ENCODE results near the gene CEBPA.

CEBPA gene

GRCh38 chr19:33270769-33271168, 31.6 kb downstream of the CEBPA start:
- no peak for DNase-seq

DNA sequence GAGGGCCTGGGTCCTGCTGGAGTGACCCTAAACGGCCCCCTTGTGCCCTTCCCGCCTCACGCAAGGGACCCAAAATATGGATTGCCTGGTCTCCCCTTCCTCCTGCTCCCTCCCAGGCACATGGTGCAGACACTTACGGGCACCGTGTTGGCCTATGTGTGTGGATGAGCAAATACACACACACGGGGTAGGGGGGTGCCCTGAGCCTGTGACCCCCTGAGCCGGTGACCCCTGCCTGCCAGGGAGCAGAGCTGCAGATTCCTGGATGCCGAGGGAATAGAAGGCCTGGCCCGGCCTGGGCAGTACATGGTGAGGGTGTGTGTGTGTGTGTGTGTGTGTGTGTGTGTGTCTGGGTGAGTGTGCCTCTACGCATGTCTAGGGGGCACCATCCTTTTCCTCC, 33.3 kb downstream of the CEBPA start:
- DNase-seq: no peak

GRCh38 chr19:33268162-33268991, 34.0 kb downstream of the CEBPA start:
- DNase-seq: no peak

GRCh38 chr19:33267706-33268105, 34.6 kb downstream of the CEBPA start:
- DNase-seq: no peak

DNA sequence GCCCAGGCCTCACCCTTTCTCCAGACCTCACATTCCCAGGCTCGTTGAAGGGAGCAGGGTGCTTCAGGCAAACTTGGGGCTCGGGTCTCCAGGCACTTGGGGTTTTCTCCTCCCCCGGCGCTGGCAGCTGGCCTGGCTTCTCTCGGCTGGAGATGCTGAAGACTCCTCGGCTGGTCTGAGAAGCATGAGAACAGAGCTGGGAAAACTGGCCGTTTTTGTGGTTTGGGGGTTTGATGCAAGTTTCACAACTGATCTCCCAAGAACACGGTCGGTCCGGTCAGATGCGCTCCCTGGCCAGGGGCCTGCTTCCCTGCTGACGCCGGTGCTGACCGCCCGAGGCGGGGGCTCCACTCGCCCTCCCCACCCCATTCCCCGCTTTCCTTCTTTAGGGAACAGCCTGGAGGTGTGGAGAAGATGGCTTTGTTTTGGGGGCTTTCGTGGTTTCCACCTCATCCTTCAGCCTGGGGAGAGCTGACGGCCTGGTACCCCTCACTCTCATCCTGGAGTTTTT, 35.3 kb downstream of the CEBPA start:
- DNase-seq: no peak

DNA sequence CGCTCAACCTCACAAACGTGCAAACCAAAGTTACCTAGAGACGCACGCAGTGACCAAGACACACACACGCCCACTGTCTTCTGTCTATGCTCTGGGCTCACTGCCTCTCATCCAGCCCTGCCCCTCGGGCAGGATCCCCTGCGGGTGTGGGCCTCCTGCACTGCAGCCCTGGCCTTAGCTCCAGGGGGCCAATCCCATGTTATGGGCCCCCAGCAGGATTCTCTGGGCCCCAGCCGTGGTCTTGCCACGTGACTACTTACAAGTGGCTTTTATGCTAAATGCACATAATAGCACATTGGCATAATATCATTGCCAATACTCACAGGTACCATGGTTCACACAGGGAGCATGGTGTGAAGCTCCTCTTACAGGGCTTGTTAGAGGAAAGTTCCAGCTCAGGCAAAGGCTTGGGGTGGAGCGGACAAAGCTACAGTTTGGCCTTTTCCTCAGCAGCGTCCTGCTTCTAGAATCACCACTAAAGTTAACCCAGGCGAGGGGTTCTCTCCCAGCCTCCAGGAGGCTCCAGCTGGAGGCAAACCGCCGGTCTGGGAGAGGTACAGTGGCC, 37.4 kb downstream of the CEBPA start:
- no peak for DNase-seq

- no peak for DNase-seq
These were observed 38.9 kb downstream of the CEBPA start for GRCh38 chr19:33263325-33264023.

GRCh38 chr19:33261511-33262189, 40.7 kb downstream of the CEBPA start:
- DNase-seq: no peak

GRCh38 chr19:33260628-33261418, 41.5 kb downstream of the CEBPA start:
- no peak for DNase-seq

DNA sequence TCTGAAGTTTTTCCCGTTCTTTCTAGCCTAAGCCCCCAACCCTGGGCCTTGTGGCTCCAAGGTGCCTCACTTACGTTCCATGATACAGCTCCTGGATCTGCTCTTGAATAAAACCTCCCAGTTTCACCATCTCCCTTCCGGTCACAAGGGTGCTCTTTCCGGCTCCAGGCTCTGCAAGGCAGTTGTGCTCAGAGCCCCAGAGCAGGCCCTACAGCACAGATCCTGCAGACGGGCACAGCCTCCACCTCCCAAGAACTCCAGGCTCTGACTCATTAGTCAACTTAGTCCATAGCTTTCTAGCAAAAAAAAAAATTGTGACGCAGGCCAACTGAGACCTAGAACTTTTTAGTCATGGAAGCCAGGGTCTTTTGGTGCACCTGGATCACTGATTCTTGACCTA, 42.8 kb downstream of the CEBPA start:
- DNase-seq: no peak

GRCh38 chr19:33257828-33258227, 44.5 kb downstream of the CEBPA start:
- DNase-seq: no peak

GRCh38 chr19:33256261-33256660, 46.1 kb downstream of the CEBPA start:
- DNase-seq: no peak

DNA sequence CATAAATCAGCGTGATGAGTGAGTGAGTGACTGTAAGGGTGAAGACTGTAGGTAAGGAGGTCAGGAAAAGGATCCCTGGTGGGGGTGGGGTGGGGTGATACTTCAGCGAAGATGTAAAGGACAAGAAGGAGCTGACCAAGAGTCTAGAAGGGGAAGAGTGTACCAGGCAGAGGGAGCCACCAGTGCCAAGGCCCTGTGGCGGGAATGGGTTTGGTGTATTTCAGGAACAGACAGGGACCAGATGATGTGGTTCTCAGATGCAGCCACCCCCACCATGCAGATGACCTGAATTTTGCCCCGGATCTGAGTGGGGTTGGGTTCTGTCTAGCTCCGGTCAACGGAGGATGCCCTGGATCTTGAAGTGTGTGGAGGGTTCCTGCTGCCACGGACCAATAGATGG, 46.6 kb downstream of the CEBPA start:
- DNase-seq: no peak

DNA sequence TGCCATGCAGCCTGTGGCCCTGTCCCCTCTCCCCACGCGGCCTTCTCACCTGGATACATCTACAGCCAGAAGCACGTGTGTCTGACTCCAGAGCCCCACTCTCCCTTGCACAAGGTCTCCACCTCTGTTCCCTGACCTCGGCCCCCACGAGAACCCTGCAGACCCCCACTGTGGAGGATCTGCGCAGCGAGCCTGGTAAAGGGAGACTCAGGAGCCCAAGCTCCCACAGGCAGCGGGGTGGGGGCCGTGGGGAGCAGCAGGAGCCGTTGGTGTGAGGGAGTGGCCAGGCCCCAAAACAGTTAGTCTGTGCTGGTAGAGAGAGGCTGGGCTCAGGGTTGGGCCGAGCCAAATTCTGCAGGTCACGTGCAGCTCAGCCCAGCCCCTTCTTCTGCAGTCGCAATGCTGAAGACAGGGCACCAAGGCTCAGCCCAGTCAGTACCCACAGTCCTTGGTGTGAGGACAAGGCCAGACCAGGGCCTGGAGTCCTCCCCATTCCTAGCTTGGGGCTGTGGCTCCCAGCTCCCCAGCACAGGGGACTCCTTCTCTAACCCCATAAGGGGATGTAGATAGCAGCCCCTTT, 48.0 kb downstream of the CEBPA start:
- DNase-seq: no peak

- DNase-seq: no peak
These were observed 49.4 kb downstream of the CEBPA start for GRCh38 chr19:33252971-33253370.

GRCh38 chr19:33252418-33252962, 49.8 kb downstream of the CEBPA start:
- no peak for DNase-seq

GRCh38 chr19:33251526-33252090, 50.7 kb downstream of the CEBPA start:
- no peak for DNase-seq

DNA sequence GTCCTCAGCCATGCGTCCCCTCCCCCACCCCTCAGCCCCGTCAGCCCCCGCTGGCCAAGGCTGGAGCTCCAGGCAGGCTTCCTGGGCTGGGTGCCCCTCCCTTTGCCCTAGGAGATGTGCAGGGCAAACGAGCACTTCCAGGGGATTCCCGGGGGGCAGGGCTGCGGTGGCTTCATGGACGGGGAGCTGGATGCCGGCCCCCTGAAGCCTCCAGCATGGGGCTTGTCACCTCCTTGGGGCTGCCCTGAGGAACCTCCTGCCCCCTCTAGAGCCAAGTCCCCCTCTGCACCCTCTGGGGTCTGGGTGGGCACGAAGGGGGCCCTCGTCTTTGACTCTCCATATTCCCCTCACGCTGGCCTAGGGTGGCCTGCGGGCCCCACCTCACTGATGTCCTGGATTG, 51.3 kb downstream of the CEBPA start:
- DNase-seq: no peak

DNA sequence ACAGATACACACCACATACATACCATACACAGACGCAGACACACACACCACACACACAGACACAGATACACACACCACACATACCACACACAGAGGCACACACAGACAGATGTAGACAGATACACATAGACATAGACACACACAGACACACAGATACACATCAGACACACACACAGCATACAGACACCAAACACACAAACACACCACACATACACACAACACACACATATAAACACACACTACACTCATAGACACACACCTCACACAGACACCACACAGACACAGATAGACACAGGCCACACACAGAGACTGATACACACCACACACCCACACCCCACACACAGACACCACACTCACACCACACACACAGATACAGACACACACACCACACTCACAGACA, 51.8 kb downstream of the CEBPA start:
- DNase-seq: no peak

Measured in 8988T (cell line).